AG09319 (cell line): Measurements from ENCODE around the gene PCNX3.

ENCODE experiments used
- DNase-seq: peaks from one replicate; pipeline ENCODE4 v3.0.0-alpha.2; 2010; ENCODE audit warnings: low read depth; ENCODE audit errors: extremely low read depth
- TF ChIP-seq, protein P1 (sequence below): IDR thresholded peaks from 2 replicates; pipeline ENCODE4 v1.5.1; 2011; ENCODE audit warnings: low read depth, mild to moderate bottlenecking, inconsistent platforms, low read length, moderate library complexity

Gene PCNX3

DNA sequence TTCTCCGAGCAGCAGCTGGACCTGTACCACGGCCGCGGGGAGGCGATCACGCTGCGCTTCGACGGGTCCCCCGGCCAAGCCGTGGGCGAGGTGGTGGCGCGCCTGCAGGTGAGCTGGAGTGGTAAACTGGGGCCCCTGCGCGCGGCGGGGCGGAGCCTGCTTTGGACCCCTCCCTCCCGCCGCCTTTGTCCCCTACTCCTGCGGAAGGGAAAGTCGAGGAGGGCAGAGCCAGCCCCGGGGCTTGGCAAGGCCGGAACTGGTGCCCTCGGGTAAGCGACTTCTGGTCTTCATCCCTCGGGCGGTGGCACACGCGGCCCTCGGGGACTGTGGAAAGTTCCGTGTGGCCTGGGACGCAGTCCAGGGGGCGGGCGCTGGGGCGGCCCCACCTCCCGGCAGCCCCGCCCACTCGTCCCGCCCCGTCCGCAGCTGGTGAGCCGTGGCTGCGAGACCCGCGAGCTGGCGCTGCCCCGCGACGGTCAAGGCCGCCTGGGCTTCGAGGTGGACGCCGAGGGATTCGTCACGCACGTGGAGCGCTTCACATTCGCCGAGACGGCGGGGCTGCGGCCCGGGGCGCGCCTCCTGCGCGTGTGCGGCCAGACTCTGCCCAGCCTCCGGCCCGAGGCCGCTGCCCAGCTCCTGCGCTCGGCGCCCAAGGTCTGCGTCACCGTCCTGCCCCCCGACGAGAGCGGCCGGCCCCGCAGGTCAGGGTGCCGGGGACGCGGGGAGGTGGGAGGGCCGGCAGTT, 31.6 kb downstream of the PCNX3 start:
- no peak for DNase-seq
- TF ChIP-seq, protein P1, sequence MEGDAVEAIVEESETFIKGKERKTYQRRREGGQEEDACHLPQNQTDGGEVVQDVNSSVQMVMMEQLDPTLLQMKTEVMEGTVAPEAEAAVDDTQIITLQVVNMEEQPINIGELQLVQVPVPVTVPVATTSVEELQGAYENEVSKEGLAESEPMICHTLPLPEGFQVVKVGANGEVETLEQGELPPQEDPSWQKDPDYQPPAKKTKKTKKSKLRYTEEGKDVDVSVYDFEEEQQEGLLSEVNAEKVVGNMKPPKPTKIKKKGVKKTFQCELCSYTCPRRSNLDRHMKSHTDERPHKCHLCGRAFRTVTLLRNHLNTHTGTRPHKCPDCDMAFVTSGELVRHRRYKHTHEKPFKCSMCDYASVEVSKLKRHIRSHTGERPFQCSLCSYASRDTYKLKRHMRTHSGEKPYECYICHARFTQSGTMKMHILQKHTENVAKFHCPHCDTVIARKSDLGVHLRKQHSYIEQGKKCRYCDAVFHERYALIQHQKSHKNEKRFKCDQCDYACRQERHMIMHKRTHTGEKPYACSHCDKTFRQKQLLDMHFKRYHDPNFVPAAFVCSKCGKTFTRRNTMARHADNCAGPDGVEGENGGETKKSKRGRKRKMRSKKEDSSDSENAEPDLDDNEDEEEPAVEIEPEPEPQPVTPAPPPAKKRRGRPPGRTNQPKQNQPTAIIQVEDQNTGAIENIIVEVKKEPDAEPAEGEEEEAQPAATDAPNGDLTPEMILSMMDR: no peak

GRCh38 chr11:65648997-65649493, 33.5 kb downstream of the PCNX3 start:
- no peak for DNase-seq
- TF ChIP-seq, protein P1: no peak

DNA sequence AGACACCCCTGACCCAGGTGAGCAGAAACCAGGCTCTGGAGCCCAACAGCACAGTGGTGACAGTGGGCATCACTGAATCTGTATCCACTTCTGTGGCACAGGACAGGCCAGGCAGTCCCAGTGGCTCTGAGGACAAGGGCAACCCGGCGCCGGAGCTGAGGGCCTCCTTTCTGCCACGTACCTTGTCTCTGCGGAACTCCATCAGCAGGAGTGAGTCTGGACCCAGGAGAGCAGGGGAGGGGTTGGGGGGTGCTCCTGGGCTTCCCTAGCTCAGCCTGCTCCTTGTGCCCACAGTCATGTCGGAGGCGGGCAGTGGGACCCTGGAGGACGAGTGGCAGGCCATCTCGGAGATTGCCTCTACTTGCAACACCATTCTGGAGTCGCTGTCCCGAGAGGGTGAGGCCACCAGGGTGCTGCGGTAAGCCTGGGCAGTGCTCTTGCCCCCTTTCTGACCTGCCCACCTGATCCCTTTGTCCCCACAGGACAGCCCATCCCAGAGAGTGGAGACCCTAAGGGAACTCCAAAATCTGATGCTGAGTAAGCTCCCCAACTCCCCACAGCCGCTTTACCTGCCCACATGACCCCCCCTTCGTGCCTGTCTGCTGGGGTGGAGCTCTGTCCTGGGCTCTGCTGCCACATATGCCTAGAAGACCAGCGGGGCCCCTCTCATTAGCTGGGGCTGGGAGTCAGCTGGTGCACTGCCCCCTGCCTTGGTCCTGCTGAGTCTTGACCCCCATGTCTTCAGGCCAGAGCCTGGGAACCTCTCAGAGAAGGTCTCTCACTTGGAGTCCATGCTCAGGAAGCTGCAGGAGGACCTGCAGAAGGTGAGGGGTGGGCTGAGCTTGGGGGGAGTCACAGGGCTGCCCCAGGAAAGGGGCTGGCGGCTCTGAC, 34.3 kb downstream of the PCNX3 start:
- DNase-seq: no peak
- TF ChIP-seq, protein P1: no peak

GRCh38 chr11:65650547-65651338, 35.2 kb downstream of the PCNX3 start:
- no peak for DNase-seq
- TF ChIP-seq, protein P1: no peak

DNA sequence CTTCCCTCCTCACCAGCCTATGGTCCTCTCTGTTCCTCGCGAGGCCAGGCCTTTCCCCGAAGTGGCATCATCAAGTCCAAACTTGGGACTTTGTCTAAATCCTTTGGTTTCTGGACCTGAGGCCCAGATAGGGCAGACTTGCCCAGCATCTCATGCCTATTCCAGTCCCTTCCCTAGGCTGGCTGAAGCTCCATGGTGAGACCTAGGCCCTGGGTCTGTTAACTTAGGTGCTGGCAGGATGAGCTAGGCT, 35.7 kb downstream of the PCNX3 start:
- DNase-seq: no peak

GRCh38 chr11:65651589-65652510, 36.3 kb downstream of the PCNX3 start:
- DNase-seq: no peak

More for the DNA sequence above, 35.7 kb downstream of the PCNX3 start:
- TF ChIP-seq, protein P1: no peak

More at GRCh38 chr11:65651589-65652510, 36.3 kb downstream of the PCNX3 start:
- TF ChIP-seq, protein P1: no peak
